HG02678 (cell line): Measurements from ENCODE around the gene RAB19.
"Not testable (repeated sequence)": the region's sequence is repeated elsewhere in the genome, so short reads cannot be mapped to it uniquely, and the experiment has no call there.

Source experiments
- ATAC-seq: cut with Tn5 transposase; IDR thresholded peaks from one replicate; pipeline ENCODE4 v1.9.1; 2021; ENCODE audit warnings: mild to moderate bottlenecking, moderate library complexity; ENCODE audit not compliant: unreplicated experiment

RAB19 gene

GRCh38 chr7:140400381-140400780 lies 3.5 kb upstream of the RAB19 start:
- no peak for ATAC-seq

- ATAC-seq = no peak
Measured at GRCh38 chr7:140402178-140402835, 1.6 kb upstream of the RAB19 start.

GRCh38 chr7:140404565-140405065 lies 757 bp downstream of the RAB19 start:
- no peak for ATAC-seq

GRCh38 chr7:140415361-140415760 lies 11.5 kb downstream of the RAB19 start:
- ATAC-seq = no peak

DNA sequence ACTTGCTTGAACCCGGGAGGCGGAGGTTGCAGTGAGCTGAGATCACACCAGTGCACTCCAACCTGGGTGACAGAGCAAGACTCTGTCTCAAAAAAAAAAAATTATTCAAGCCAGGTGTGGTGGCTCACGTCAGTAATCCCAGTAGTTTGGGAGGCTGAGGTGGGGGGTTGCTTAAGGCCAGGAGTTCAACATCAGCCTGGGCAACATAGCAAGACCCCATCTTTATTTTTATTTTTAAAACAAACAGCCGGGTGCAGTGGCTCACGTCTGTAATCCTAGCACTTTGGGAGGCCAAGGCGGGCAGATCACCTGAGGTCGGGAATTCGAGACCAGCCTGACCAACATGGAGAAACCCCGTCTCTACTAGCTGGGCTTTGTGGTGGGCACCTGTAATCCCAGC lies 12.0 kb downstream of the RAB19 start:
- ATAC-seq = not testable (repeated sequence)

- no peak for ATAC-seq
Measured at GRCh38 chr7:140416560-140416959, 12.7 kb downstream of the RAB19 start.

- no peak for ATAC-seq
Measured at GRCh38 chr7:140417456-140418155, 13.7 kb downstream of the RAB19 start.

- not testable (repeated sequence) for ATAC-seq
Measured at GRCh38 chr7:140418156-140418472, 14.3 kb downstream of the RAB19 start.

GRCh38 chr7:140418653-140419052 lies 14.8 kb downstream of the RAB19 start:
- ATAC-seq = no peak

DNA sequence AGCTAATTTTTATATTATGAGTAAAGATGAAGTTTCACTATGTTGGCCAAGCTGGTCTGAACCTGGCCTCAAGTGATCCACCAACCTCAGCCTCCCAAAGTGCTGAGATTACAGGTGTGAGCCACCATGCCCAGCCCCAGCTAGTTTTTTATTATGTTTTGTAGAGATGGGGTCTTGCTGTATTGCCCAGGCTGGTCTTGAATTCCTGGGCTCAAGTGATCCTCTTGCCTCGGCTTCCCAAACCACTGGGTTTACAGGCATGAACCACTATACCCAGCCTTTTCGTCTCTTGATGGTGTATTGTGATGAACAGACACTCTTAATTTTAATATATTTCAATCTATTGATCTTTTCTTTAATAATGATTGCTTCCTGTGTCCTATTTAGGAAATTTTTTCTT lies 17.7 kb downstream of the RAB19 start:
- ATAC-seq = no peak

- ATAC-seq = no peak
Measured at GRCh38 chr7:140423501-140423900, 19.6 kb downstream of the RAB19 start.

DNA sequence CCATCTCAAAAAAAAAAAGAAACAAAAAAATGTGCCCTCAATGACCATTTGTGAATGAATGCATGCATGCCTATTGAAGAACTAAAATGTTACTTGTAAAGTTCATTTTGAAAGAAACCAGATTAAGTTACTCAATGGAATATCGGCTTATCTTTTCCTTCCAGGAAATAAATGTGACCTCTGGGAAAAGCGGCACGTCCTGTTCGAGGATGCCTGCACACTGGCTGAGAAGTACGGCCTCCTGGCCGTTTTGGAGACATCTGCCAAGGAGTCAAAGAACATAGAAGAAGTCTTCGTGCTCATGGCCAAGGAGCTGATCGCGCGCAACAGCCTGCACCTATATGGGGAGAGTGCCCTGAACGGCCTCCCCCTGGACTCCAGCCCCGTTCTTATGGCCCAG lies 21.9 kb downstream of the RAB19 start:
- no peak for ATAC-seq

- ATAC-seq = no peak
Measured at GRCh38 chr7:140426130-140426529, 22.3 kb downstream of the RAB19 start.

GRCh38 chr7:140433396-140433795 lies 29.5 kb downstream of the RAB19 start:
- no peak for ATAC-seq

DNA sequence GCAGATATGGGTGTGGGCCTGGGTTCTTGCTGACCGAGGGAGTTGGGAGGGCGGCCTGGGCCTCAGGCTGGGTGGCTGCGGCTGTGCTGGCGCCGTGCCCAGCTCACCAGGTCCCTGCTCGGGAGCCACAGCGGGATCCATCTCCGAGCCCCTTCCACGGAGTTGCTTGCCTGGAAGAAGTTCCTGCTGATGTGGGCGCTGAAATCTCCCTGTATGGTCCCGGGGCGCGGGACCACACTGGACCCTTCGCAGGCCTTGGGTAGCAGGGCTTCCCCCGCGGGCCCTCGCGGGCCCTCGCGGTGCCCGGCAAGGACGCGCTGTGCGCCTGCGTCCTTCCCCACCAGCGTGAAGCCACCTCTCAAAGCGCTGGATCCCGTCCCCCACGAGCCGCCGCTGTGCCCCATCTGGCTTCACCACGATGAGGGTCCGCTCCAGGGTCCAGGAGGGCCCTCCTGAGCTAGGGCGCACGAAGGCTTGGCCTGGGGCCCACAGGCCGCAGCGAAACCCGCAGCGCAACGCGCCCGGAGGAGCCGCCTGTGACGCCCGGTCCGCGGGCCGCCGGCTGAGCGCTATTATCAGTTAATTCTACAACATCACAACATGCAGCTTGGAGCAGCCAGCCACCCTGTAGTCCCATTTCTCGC lies 31.5 kb downstream of the RAB19 start:
- ATAC-seq = no peak

- peak; percentile 56 for ATAC-seq
Measured at GRCh38 chr7:140439359-140439758, 35.5 kb downstream of the RAB19 start.

GRCh38 chr7:140440593-140440992 lies 36.7 kb downstream of the RAB19 start:
- no peak for ATAC-seq

- no peak for ATAC-seq
Measured at GRCh38 chr7:140441519-140441918, 37.7 kb downstream of the RAB19 start.

GRCh38 chr7:140446467-140446866 lies 42.6 kb downstream of the RAB19 start:
- no peak for ATAC-seq

GRCh38 chr7:140447841-140448240 lies 44.0 kb downstream of the RAB19 start:
- ATAC-seq = no peak

GRCh38 chr7:140448781-140449480 lies 45.1 kb downstream of the RAB19 start:
- no peak for ATAC-seq

DNA sequence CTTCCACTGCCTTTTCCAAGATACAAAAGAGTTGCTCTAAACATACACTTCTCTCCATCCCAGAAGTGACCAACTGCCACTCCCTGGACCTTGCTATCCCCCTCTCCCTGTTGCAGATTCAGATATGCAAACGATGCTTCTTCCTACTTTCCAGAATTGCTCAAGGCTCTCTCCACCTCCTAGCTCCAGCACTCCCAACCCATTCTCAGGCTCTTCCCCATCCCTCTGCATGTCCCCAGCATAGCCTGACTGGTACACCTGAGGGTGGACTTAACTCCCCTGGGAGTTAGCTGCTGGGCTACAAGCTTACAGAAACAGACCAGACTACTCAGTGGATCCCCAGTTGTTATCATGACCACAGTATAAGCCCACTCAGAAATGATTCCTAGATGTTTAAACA lies 47.9 kb downstream of the RAB19 start:
- ATAC-seq = no peak
